HG02973 (cell line): Measurements from ENCODE around the gene ITSN2.
"Not testable (repeated sequence)": the region's sequence is repeated elsewhere in the genome, so short reads cannot be mapped to it uniquely, and the experiment has no call there.

Source experiments
- ATAC-seq: cut with Tn5 transposase; IDR thresholded peaks from one replicate; pipeline ENCODE4 v1.9.1; 2021; ENCODE audit warnings: moderate library complexity; ENCODE audit not compliant: unreplicated experiment

Gene ITSN2

DNA sequence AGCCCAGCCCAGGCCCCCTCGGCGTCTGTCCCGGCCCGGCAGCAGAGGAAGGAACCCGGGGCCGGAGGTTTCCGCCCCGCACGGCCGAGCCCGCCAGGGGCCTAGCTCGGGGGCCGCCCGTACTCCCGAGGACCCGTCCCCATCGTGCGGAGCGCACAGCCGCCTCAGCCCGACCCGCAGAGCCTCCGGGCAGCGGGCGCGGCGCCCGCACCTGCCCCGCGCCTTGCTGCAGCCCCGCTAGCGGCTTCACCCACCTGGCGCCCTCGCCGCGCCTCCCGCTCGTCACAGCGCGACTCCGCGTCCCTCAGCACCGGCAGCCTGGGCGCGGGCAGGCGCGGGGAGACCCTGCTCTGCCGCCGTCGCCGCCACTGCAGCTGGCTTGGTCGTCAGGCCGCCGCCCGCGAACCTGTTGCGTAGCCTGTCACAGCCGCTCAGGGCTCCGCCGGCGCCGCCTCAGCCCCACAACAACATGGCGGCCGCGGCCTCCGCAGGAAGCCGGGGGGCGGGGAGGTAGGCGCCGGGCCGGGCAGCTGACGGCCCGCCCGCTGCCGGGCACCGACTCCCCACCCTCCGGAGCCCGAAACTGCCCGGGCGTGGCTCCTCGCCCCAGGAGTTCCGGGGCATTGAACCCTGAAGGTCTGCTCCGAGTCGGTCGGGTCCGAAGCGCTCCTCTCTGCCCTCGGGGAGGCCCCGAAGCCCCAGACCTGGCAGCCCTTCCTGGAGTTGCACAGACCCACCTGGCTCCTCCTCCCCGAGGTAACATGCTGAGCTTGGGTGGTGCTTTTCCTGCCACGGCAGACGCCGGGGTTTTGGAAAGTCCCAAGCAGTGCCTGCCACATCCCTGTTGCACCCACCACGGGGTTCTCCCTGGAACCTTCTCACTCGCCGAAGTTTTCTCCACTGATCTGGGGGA is at the start of gene ITSN2:
Gene ITSN2 (minus strand): TSS at position 487 of the 913 bp plus-strand sequence. CDS start 32,454 bp downstream, outside the sequence.
- ATAC-seq: peak; percentile 69

DNA sequence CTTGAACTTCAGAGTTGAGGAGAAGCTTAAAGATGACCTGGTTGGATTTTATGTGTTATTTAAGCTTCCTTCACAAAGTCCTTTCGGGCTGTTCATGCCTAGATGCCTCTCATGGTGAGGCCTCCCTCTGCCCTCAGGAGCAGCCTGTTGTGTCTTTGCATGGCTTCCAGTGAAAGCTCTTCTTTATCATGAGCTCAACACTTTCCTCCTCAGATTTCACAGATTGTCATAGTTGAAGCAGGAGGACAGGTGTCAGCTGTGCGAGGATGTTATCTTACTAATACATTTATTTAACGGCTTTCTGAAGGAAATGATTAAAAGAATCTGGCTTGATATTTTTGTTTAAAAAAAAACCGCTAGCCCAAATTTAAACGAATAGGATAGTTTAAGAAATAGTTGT is 48.8 kb upstream of the ITSN2 start:
- ATAC-seq: no peak

DNA sequence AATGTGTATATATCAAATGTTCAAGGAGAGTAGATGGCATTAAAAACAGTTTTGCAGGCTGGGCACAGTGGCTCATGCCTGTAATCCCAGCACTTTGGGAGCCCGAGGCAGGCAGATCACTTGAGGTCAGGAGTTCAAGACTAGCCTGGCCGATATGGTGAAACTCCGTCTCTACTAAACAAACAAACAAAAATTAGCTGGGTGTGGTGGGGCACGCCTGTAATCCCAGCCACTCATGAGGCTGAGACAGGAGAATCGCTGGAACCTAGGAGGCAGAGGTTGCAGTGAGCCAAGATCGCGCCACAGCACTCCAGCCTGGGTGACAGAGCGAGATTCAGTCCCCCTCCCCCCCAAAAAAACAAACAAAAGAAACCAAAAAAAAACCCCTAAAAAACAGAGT is 48.4 kb upstream of the ITSN2 start:
- ATAC-seq: not testable (repeated sequence)

DNA sequence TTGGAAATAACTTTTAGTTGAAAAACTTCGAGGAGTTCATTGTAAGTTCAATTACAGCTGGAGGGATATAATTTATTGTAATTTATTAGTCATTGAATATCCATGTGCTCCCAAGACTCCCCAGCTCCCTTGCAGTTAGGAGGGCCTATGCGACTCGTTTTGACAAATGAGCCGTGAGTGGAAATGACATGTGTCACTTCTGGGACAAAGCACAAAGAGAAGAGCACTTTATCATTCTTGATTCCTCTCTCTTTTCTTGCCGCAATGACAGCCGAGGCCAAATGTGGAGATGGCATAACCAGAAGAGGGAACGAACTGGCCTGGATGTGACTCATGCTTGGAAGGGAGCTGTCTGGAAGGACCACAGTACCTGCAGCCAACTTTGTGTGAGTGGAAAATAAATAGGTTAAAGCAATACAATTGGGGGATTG is 44.2 kb upstream of the ITSN2 start:
- ATAC-seq: no peak

DNA sequence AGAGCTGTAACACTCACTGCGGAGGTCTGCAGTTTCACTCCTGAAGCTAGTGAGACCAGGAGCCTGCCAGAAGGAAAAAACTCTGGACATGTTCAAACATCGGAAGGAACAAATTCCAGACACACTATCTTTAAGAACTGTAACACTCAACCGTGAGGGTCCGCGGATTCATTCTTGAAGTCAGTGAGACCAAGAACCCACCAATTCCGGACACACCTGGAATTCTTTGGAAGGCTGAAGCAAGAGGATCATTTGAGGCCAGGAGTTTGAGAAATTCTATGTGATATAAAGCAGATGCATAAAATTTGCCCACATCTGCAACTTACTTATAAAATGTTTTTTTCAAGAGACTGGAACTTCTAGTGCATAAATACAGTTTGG is 43.5 kb upstream of the ITSN2 start:
- ATAC-seq: no peak

DNA sequence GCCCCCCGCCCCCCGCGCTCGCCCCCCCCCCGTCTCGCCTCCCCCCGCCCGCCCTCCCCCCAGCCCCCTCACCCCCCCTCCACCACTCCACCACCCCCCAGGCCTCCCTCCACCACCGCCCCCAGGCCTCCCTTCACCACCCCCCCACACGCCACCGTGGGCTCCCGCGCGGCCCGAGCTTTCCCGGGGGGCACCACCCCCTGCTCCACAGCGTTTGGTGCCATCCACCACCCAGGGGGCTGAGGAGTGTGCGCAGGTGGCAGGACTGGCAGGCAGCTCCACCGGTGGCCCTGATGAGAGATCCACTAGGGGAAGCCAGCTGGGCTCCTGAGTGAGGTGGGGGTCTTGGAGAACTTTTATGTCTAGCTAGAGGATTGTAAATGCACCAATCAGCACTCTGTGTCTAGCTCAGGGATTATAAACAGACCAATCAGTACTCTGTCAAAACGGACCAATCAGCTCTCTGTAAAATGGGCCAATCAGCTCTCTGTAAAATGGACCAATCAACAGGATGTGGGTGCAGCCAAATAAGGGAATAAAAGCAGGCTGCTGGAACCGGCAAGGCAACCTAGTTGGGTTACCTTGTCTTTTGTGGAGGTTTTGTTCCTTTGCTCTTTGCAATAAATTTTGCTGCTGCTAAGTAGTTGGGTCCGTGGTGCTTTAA is 43.0 kb upstream of the ITSN2 start:
- no peak for ATAC-seq

DNA sequence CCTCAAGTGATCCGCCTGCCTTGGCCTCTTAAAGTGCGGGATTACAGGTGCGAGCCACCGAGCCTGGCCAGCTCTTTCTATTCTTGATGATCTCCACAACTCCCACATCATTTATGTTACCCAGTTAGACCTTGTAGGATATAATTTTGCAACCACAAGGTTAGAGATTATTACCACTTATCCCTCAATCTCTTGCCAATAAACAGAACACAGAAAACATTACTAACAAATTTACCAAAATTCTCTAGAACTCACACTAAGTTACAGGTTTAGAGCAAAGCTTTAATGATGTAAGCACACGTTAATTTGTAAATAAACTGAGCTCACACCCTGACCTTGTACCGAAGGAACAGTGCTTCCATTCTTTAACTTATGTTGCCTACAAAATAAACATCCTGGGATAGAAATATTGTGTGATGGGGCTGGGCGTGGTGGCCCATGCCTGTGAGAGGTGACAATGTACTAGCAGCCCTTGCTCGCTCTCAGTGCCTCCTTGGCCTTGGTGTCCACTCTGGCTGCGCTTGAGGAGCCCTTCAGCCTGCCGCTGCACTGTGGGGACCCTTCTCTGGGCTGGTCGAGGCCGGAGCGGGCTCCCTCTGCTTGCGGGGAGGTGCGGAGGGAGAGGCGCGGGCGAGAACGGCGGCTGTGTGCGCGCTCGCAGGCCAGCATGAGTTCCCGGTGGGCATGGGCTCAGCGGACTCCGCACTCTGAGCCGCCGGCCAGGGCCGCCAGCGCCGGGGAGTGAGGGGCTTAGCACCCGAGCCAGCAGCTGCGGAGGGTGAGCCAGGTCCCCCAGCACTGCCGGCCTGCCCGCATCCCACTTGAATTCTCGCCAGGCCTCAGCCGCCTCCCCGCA is 42.1 kb upstream of the ITSN2 start:
- ATAC-seq: no peak

DNA sequence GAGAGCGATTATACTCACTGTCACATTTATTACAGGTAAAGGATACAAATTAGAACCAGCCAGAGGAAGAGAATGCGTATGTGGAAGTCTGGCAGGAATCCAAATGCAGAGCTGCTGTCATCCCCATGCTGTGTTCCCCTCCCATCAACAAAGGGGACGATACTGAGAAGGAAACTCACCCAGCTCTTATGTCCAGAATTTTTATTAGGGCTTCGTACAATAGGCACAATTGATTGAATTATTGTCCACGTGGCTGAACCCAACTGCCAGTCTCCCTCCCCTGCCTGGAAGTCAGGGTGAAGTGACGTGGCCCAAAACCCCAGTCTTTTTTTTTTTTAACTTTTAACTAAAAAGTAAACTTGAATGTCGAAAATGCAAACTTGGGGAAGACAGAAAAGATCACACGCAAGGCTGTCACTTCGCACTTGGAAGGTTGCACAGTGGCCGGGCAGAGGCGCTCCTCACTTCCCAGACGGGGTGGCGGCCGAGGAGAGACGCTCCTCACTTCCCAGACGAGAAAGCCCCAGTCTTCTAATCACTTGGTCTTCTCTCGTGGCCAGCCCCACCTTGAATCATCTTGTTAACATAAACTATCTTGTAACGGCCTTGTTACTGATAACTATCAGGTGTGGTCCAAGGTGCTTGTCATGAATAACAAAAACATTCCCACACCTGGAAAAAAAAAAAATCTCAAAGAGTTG is 40.0 kb upstream of the ITSN2 start:
- ATAC-seq: no peak

DNA sequence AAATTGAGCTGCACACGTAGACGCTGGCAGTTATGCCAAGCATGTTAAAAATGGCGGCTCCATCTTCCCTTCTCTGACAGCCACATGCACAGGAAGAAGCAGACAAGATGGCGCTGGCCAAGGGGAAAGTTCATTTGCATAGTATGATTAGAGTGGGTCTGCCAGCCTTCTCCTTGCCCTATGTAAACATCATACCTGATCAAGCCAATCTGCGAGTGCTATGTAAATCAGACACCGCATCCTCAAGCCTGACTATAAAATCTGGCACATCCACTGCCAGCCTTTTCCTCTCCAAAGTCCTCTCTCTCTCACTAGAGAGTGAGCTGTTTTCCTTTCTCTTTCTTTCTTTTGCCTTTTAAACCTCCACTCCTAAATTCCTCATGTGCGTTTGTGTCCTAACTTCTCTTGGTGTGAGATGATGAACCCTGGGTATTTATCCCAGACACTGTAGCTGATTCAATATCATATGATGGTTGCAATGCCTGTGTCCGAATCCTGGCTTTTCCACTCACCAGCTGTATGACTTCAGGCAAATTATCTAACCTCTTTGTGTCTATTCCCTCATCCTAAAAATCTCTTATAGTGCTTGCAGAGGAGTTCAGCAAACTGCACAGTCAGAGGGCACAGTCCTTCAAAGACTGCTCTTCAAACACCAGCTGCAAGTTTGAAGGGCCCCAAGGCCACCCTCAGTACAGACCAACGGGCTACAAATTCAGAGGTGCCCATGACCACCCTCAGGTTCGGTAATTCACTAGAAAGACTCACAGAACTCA is 39.3 kb upstream of the ITSN2 start:
- ATAC-seq: no peak

DNA sequence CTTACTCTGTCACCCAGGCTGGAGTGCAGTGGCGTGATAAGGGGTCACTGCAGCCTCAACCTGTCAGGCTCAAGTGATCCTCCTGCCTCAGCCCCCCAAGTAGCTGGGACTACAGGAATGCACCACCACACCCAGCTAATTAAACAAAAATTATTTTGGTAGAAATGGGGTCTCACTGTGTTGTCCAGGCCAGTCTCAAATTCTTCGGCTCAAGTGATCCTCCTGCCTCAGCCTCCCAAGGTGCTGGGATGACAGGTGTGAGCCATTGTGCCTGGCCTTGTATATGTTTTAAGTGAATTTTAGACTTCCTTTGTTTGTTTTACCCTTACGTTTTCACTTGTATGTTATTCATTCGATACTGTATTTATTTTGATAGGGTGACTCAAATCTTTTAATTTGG is 34.7 kb upstream of the ITSN2 start:
- ATAC-seq: no peak

DNA sequence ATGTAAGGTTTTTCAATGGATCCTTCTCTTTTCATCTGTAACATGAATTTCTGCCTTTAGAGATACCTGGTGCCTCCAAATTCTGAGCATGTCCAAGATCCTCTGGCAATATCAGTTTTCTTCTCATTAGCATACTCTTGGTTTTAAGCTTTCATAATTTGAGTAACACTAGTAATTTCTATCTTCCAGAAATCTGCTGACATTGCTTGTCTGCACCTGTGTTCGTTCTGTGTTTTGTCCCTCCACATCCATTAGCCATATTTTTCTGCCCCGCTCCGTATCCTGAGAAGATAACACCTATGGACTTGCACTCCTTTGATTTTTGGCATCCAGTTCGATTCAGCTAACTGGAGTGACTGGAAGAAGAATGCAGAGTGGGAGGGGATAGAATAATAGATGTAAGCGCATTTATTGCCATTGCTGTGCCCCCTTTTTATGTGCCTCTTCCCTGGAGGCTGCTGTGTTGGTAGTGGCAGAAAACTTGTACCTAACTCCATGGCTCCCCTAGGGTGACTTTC is 32.3 kb upstream of the ITSN2 start:
- no peak for ATAC-seq

DNA sequence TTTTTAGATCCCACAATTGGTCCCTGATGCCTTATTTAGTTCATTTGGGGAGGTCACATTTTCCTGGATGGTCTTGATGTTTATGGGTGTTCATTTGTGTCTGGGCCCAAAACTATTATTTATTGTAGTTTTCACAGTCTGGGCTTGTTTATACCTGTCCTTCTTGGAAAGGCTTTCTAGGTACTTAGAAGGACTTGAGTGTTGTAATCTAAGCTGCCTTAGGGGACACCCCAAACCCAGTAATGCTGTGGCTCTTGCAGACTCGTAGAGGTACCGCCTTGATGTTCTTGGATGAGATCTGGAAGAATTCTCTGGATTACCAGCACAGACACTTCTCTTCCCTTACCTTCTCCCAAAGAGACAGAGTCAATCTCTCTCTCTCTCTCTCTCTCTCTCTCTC is 25.0 kb upstream of the ITSN2 start:
- no peak for ATAC-seq

DNA sequence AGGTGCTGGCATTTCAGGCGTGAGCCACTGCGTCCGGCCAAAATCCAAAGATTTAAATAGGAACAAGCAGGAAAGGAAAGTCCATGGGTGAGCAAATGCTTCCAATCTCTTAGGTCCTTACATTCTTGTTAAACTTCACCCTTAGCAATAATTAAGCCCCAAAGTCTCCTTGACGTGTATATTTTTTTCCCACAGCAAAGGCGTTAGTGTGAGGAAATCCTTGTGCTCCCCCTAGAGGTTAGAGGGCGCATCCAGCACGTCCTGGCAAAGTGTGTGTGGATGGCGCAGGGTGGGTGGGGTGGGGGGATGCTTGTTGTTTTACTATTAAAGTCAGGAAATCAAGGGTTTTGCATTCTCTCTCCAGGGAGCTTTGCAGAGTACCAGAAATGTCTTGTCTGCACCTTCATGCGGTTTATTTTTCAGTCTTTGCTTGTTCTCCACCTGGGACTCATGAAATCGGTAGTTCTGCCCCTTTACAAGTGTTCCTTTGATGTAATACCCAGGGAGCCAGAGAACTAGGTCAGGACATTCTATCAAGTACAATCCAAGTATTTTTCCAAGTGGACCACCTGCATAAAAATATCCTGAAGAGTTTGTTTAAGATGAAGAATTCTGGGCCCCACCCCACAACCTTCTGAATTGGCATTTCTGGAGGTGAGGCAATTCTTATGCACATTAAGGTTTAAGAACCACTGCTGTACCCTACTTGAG is 22.2 kb upstream of the ITSN2 start:
- ATAC-seq: no peak

DNA sequence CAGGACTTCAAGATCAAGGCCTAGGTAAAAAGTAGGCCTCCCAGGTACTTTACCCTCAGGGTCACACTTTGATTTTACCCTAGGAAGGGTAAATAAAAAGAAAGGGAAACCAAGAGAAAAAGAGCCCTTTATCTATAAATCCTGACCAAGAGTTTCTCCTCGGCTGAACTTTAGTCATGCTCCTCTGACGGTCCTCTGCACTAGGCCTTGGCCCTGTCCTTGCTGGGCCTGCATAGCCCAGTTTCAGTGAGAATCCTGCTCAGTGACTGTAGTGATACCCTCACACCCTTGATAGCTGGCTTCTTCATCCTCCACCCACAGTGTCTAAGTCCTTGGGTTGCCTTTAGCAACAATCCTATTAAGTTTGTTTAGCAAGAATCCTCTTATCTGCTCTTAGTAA is 20.5 kb upstream of the ITSN2 start:
- no peak for ATAC-seq

DNA sequence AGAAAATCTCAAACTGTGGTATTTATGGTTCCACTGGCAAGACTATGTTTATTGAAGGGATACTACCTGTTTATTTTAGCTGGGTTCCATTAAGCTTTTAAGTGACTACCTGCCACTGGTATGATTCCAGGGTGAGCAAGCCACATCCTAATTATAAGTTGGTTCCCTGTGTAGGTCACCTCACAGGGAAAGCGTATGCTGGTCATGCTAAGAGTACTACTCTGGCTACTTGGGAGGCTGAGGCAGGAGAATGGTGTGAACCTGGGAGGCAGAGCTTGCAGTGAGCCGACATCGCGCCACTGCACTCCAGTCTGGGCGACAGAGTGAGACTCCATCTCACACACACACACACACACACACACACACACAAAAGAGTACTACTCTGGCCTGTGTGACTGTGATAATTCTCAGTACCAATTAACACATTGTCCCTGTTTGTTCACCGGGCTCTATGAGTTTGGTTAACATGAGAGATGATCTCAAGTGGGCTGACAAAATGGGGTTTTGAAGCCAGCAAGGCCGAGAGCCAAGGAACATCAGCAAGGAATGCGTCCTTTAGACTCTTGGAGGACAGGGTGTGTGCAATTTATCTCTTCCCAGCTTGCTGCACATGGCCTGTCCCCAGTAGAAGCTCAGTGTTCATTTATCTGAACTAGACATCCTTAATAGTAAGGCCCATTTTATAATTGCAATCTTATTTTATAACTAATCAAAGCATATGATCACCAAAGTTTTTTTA is 15.2 kb upstream of the ITSN2 start:
- ATAC-seq: no peak

DNA sequence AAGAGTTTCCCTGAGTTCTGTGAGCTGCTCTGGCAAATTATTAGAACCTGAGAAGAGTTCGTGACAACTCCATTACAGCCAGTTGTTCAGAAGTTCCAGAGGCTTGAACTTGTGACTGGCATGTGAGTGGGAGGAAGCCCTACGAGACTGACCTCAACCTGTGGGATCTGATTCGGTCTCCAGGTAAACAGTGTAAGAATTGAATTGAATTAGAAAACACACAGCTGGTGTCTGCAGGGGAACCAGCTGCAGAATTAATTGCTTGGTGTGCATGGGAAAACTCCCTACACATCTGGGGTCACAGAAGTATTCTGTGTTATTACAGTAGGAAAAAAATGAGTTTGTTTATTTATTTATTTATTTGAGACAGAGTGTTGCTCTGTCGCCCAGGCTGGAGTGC is 14.0 kb upstream of the ITSN2 start:
- ATAC-seq: no peak

DNA sequence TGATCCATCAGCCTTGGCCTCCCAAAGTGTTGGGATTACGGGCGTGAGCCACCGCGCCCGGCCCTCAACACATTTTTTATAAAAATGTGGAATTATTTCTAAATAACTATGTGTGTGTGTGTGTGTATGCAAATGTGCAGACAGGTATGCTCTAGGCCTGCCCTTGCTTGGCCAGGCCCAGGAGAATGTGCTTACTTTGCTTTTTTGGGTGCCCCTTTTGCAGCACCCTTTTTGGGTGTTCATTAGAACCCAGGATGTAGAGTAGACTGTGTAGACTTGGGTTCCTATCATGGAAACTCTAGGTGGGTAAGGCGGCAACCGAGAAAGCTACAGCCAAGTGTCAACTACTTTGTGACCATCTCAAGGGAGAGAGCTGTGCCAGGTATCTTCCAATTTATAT is 11.7 kb upstream of the ITSN2 start:
- no peak for ATAC-seq

DNA sequence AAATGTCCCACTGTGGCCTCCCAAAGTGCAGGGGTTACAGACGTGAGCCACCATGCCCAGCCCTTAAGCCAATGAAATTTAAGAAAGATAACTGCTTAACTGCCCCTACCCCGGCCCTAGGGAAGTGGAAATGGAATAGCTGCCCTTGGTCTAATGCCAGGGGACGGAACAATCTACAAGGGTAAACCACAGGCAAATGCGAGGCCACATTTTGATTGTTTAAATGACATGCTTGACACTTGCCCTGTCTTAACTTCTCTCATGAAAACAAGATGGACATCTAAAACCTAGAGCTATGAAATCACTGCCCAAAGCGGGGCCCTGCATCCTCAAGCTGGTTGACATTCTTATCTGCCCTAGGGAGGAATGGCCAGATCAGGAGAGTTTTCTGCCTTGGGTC is 5.5 kb upstream of the ITSN2 start:
- ATAC-seq: no peak

DNA sequence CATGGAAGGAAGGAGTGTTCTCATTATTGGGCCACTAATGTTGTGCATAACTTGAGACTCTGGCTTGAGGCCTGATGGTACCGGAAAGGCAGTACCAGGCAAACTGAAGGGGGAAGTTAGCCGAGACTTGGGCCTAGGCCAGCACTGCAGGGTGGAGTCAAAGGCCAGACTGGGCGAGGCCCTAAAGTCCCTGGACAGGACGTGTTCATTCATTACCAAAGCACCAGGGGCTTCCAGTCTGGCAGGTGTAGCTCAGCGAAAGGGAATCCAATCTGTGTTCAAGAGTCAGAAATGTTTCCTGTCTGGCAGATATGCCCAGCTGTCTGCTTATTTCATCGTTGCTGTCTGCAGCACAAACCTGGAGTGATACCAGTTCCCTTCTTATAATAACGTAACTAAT is 4.7 kb upstream of the ITSN2 start:
- ATAC-seq: no peak
